Raji (cell line): ENCODE measurements around the gene CIROP.

Experiments
- POLR2A ChIP-seq: IDR thresholded peaks from 2 replicates; pipeline ENCODE4 v1.6.1; 2011; ENCODE audit warnings: low read depth, low read length, control low read depth; ENCODE audit not compliant: insufficient read depth

CIROP gene, protein sequence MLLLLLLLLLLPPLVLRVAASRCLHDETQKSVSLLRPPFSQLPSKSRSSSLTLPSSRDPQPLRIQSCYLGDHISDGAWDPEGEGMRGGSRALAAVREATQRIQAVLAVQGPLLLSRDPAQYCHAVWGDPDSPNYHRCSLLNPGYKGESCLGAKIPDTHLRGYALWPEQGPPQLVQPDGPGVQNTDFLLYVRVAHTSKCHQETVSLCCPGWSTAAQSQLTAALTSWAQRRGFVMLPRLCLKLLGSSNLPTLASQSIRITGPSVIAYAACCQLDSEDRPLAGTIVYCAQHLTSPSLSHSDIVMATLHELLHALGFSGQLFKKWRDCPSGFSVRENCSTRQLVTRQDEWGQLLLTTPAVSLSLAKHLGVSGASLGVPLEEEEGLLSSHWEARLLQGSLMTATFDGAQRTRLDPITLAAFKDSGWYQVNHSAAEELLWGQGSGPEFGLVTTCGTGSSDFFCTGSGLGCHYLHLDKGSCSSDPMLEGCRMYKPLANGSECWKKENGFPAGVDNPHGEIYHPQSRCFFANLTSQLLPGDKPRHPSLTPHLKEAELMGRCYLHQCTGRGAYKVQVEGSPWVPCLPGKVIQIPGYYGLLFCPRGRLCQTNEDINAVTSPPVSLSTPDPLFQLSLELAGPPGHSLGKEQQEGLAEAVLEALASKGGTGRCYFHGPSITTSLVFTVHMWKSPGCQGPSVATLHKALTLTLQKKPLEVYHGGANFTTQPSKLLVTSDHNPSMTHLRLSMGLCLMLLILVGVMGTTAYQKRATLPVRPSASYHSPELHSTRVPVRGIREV

DNA sequence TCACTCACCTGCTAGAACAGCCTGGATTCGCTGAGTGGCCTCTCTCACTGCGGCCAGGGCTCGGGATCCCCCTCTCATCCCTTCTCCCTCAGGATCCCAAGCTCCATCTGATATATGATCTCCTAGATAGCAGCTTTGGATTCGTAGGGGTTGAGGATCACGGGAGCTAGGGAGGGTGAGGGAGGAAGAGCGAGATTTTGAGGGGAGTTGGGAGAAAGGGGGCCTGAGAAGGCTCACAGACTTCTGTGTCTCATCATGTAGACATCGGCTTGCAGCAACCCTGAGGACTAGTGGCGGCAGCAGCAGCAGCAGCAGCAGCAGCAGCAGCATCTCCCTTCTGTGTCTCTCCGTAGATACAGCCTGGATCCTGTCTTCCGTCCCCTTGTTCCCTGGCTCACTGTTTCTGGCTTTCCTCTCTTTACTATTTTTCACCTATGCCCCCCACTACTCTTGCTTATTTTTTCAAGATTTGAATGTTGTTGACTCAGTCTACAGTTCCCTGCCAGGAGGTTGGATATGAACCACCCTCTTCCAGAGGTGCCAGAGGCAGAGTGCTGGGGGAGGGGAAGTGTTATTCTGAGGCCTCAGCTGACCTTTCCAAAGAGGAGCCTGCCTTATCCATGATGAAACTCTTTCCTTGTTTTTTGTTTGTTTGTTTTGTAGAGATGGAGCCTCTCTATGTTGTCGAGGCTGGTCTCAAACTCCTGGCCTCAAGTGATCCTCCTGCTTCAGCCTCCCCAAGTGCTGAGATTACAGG, at the start of gene CIROP:
Gene CIROP, minus strand, starts transcription at position 399 of the 757 bp plus-strand sequence. Its CDS starts 69 bp downstream, at position 330.
- no peak for TF ChIP-seq POLR2A

DNA sequence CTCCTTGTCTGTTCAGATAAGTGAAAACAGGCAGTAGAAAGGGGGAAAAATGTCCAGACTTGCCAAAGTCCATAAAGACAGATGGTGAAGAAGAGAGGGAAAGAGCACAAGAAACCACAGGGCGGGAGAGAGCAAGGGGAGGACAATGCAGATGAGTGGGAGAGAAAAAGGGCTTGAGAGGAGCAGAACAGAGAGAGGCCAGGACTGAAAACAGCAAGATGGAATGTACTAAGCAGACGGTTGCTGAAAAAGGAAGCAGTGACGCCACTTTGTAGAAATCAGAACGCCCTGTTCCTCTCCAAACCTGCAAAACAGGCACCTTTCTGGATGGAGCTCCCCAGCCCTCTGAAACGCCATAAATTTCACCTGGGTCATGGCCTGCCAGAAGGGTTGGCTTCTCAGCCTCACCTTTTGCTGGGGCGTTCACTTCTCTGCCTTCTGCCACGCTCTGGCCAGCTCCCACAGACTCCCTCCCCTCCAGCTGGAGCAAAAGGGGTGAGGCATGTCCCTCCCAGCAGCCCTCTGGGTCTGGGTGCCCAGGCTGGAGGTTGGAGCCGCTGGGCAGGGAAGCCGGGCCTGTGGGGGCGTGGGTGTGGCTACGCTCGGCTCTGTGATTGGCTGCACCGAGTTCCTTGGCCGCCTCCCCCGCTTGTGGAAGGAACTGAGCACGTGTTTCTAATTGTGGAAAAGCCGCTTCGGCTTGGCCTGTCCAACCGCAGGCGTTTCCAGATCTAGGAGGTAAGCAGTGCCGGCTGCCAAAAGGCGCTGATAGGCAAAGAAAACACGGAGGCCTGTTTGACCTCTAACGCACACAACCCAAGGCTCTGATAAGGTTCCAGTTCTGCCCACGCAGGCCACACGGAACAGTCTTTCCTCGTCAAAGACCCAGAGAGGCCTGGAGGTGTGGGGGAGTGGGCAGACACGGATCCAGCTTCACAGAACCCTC, 49.3 kb upstream of the CIROP start:
- no peak for TF ChIP-seq POLR2A

DNA sequence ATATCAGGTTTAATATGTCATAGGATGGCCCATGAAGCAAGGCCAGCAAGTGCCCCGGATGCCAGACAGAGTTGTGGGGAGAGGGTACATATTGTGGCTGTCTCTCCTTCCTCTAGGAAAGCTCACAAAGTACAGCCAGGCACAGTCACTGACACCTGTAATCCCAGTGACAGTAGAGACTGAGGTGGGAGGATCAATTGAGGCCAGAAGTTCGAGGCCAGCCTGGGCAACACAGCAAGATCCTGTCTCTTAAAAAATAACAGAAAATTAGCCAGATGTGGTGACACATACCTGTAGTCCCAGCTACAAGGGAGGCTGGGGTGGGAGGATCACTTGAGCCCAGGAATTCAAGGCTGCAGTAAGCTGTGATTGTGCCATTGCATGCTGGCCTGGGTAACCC, 46.6 kb upstream of the CIROP start:
- TF ChIP-seq POLR2A: no peak

DNA sequence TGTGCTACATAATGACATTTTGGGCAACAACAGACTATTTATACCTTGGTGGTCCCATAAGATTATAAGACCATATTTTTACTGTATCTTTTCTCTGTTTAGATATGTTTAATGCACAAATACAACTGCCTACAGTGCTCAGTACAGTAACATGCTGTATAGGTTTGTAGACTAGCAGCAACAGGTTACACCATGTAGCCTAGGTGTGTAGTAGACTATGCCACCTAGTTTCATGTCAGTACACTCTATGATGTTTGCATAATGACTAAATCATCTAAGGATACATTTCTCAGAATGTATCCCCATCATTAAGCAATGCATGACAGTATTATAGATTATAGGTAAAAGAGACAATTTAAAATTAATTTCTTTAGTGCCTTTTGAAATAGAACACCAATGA, 45.0 kb upstream of the CIROP start:
- TF ChIP-seq POLR2A: no peak

DNA sequence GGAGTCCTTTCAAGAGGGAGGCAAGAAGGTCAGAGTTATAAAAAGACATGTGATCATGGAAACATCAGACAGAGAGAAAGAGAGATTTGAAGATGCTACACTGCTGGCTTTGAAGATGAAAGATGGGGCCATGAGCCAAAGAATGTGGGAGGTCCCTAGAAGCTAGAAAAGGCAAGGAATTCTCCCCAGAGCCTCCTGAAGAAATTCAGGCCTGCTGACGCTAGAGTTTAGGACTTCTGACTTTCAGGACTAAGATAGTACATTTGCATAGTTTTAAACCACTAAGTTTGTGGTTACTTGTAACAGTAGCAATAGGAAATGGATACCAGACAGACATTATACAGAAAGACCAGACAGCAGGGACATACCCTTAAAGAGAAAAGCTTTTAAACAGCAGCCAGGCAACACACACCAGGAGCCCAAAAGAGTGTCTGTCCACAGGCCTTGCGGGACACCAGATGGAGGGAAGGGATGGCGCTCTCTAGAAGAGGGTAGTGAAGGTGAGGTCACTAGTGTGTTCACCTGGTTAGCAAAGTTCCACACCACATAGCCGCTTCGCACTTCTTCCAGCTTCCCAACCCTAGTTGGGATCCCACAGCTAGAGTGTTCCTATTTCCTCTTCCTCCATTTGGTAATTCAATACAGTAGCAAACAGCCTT, 43.9 kb upstream of the CIROP start:
- no peak for TF ChIP-seq POLR2A

DNA sequence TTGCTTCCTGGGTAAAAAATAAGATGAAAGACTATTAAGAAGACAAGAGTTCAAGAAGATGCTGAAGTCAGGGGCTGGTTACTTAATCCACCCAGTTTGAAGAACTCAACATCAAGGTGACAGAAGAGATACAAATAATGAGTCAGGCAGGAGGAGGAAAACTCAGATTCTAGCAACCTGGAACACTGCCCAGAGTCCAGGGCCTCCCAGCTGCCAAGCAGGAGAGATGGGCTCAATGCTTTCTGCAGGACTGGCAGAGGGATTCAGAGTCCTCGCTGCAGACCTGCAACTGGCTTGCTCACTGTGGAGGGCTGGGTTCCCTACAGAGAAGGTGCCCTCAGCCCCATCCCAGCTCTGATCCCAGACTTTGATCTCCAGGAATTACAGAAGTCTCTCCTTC, 42.9 kb upstream of the CIROP start:
- no peak for TF ChIP-seq POLR2A

DNA sequence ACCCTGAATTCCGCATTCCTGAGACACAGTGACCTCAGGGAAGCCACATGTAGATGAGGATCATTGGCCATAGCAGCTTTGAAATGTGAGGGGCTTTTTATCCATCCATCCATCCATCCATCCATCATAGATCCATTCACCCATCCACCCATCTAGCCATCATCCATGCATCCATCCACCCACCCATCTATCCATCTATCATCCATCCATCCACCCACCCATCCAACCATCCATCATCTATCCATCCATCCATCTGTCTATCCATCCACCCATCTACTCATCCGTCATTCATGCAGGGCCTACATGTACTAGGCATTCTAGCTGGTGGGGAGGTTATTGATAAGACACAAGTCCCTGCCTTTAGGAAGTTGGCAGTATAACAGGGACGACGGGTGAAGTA, 42.2 kb upstream of the CIROP start:
- TF ChIP-seq POLR2A: no peak

DNA sequence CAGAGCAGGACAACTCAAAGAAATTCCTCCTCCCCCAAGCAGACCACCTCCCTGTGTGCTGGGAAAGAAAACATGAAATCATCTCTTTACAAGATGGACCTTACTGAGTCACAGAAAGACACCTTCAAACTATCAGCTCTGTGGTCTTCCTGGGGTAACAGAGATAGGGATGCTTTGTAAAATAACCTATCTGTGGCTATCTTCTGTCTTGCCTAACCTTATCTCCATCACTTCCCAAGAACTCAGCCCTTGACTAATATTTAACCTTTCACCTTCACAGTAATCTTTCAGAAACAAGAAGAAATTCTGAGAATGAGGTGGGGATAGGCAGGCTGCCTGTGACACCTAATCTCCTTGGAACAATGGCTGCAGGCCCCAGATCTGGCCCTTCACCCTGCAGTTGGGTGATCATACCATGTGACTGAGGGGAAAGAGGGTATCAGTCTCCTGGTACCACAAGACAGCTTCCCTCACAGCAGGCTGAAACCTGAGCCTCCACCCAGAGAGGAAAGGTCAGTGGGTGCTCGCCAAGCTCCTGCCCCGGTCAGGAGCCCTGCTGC, 41.6 kb upstream of the CIROP start:
- TF ChIP-seq POLR2A: no peak

DNA sequence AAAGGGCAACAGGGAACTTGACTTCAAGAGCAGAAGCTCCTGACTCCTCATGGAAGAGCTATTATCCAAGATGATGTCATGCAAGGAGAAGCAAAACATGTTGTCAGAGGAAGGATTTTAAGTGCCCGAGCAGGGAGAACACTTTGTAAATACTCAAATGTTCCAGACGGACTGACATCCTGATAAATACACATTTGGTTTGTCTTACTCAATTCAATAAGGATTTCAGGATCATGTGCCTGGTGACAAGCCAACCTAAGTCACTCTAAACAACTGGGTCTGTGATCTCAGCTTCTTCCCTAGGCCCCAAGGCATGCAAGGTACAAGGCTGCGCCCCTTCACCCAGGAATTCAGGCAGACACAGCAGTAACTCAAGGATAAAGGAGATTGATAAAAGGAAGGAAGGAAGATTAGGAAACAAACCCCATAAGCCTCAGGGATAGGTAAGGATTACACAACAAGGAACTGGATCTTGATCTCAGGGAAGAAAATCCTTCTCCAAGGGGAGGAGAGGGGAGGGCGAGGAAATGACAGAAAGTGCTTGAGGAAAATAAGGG, 41.1 kb upstream of the CIROP start:
- no peak for TF ChIP-seq POLR2A

DNA sequence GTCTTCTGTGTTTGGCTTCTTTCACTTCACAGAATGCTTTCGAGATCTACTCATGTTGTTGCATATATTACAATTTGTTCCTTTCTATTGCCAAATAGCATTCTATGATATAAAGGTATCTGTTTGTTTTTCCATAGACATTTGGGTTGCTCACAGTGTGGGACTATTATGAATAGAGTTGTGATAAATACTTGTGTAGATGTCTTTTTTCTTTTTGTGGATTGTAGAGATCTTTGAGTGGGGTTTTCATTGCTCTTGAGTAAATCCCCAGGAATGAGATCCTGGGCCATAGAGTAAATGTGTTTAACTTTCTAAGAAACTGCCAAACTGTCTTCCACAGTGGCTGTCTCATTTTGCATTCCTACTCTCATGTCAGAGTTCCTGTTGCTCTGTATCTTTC, 39.1 kb upstream of the CIROP start:
- no peak for TF ChIP-seq POLR2A

DNA sequence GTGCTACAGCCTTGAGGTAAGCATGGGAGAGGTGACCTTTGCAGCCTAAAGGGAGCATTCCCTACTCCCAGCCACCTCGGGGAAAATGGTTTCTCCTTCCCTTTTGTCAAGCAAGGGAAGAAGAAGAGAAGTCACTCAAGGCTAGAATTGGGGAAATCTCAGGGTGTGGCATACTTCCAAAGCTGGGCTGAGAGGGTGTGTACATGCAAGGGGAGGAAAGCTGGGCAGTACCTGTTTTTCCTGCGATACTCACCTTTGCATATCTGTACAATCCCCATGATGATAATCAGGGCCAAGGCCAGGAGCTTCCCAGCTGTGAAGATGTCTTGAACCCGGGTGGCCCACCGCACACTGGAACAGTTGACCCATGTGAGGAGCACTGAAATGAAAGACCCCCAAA, 38.0 kb upstream of the CIROP start:
- TF ChIP-seq POLR2A: no peak

DNA sequence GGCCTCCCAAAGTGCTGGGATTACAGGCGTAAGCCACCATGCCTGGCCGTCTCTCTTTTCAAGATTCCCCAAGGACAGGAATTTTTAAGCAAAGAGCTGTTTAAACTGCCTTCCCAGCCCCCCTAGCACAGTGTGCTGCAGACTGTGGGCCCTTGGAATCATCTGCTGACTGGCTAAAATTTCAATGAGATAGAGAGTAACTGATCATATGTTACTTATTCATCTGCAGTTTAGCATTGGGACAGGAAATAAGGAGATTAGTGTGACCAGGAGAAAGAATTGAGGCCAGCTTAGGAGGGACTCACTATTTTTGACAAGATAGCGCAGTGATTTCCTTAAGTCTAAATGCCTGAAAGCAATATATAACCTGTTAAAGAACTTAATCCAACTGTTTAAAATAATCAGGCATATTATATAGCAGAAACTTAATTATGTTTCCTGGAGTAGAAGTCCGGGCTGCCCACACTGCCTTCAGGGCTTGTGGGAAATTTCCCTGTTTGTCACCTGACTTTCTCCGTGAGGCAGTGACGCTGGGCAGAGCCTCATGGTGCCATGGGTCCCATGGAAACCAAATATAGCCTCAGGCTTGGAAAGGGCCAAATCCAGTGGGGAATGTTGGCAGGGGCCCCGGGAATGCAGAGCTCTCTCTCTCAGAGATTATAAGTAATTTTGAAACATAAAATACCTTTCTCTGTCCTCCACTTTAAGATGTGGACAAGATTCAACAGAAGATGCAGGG, 37.1 kb upstream of the CIROP start:
- TF ChIP-seq POLR2A: no peak

DNA sequence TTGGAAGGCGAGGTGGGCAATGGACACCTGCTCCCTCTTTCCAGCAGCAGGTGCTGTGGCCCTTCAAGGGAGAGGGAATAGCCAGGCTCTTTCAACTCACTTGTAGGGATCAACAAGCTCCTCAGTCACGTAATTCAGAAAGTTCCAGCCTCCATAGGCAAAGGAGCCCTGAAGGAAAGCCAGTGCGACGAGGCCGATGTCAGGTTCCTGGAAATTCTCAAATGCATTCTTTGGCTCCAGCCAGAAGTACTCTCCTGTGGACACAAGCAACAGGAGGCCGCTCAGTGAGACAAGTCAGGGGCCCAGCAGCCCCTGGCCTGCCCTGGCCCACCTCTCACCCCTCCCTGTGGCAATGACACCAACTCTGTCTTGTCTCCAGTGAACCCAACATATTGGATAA, 35.6 kb upstream of the CIROP start:
- no peak for TF ChIP-seq POLR2A

DNA sequence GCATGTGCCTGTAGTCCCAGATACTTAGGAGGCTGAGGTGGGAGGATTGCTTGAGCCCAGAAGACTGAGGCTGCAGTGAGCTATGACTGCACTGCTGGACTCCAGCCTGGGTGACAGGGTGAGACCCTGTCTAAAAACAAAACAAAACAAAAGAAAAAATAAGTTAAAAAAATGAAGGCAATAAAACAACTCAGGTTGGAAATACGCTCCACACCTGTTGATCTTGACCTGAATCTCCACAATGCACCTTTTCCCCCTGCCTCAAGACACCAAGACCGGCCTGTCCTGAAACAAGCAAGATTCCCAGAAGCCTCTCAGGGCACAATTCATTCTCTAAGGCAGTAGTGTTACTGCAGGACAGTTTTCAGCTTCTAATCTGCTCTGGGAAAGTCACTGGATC, 35.1 kb upstream of the CIROP start:
- TF ChIP-seq POLR2A: no peak
